NCI-H1417 treated with DMSO at 0.1 percent for 48 hours (cell line): ENCODE measurements around the gene CAPN11.

Experiments
- DNase-seq: peaks from one replicate; lab custom pipeline; 2025; lab: John Stamatoyannopoulos, UW

CAPN11 gene

DNA sequence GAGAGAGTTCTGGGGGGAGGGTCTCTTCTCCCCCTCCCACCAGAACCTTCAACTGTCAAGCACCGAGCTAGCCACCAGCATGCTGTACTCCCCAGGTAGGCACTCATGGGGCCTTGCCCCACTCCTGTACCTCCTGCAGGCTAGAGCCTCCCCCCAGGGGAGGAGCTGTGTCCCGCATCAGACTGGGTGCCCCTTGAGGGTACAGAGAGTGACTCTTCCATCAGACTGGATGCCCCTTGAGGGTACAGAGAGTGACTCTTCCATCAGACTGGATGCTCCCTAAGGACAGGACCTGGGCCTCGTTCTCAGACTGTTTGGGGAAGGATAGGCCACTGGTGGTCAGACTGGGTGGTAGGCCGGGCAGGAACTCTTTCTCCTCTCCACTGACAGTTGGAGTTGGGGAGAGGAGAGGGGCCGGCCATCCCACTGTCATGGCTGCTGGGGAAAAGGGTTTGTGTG lies at the start of gene CAPN11:
Gene CAPN11, plus strand, starts transcription at position 51 of the 459 bp plus-strand sequence. Its CDS starts 29 bp downstream, at position 80.
- no peak for DNase-seq

DNA sequence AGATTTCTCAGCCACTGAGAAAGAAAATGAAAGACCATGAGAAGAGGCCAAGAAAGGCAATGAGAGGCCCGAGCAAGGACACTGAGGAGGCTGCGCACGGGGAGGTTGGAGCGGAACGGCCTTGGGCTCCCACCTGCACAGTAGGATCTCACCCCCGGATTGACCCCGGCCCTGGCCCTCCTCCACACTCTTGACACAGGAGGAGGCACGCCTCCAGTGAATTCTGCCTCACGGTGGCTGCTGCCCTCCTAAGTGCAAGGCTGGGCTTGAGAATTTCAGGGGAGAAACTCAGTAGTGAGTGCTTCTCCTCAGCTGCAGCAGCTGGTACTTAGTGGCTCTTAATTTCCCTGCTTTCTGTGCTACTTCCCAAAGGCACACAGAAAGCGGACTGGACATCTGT lies 49.4 kb upstream of the CAPN11 start:
- DNase-seq, result no peak

DNA sequence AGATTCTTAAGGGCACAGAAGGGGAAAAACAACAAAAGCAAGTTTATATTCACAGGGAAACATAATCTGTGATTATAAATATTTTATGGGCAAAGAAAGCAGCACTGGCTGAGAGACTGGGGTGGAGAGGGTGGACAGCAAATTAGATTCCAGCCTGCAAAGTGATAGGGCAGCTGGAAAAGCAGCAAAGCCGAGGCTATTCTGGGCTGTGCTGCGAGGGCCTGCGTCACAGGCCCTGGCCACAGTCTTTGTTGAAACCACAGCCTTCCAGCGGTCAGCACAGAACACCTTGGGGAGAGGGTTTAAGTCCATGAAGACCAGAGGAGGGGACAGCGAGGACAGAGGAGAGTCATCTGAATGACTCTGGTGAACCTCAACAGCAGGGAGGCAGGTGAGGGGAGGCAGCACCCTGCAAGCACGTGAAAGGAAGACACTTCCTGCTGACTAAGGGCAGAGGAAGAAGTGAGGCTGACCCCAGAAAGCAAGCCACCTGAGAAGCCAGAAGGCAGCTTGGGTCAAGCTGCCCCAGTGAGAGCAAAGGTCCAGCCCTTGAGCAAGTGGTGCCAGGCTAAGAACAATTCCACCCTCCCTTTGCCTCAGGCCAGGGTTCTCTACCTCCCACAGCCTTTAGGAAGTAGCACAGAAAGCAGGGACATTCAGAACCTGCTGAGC lies 48.5 kb upstream of the CAPN11 start:
- no peak for DNase-seq

DNA sequence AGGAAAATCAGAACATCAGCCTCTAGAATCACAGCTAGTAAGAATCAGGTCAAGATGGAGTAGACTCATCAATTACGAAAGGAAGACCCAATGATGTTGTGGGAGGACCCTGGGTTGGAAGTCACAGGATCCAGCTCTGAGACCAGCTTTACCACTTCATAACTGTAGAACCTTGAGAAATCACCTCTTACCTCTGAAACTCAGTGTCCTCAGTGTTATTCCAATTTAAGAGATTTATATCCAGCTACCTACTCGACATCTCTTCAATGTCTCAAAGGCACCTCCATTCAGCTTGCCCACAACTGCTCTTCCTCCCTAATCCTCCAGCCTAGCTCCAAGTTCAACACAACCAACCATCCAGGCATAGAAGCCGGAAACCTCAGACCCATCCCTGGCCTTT lies 47.7 kb upstream of the CAPN11 start:
- DNase-seq, result no peak

DNA sequence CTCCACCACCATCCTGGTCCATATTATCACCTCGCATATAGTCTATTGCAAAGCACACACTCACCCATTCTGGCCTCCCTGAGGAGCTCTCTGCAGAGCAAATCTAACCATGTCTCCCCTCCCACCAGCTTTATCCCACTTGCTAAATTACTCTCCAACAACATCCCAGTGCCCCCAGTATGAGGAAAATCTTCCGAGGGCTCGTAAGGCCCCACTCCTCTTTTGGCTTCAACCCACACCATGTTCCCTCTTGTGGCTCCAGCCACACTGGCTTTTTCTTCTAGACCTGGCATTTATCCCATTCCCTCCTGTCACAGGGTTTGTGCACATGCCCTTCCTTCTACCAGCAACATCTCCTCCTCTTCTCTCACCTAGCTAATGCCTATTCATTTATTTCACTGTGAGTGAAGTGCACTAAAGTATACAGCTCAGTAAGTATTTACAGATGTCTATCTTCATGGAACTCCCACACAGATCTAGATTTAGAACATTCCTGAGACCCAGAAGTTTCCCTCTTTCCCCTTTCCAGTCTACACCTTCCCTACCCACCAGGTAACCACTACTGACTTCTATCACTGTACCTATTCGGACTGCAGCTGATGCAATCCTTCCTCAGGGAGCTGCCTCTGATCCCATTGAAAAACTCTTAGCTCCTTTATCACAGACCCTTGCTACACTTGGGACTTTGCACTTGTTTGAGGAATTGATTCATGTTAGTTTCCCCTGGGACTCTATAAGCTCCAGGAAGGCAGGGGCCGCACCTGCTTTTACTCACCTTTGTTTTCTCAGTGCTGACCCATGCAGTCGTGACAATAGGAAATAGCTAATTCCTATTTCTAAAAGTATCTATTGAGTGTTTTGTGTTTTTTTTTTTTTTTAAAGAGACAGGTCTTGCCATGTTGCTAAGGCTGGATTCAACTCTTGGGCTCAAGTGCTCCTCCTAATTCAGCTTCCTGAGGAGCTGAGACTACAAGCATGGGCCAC lies 46.9 kb upstream of the CAPN11 start:
- DNase-seq, result no peak

DNA sequence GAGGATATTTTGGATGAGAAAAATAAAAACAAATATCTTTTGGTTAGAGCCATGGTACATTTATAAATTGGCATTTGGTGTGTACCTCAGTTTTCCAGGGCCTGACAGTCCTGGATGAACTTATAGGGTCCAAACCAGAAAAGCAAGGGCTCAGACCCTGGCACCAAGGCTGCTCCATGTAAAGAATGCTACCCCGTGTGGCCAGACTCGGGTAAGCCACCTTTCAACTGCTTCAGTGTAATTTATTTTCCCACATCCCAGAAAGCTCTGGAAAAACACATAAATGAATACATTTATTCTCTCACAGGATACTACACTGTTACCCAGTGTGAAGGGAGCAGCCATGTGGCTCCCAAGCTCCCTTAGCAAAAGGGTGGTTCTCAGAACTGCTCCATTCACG lies 45.2 kb upstream of the CAPN11 start:
- DNase-seq, result no peak

DNA sequence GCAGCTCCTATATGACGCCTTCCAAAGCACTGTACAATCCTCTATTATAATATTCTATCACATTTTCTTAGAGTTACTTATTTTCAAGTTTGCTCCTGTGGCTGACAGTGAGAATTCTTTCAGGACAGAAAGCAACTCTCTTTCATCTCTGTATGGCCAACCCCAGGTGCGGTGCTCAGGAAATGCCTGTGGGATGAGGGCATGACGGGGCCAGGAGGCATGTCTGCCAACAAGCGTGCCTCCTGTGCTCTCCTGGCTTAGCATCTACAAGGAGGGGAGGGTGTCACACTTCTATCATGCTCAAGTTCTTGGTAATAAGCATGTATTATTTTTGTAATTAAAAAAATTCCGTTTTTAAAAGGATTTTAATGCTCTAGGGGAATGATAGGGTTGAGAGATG lies 42.8 kb upstream of the CAPN11 start:
- no peak for DNase-seq

DNA sequence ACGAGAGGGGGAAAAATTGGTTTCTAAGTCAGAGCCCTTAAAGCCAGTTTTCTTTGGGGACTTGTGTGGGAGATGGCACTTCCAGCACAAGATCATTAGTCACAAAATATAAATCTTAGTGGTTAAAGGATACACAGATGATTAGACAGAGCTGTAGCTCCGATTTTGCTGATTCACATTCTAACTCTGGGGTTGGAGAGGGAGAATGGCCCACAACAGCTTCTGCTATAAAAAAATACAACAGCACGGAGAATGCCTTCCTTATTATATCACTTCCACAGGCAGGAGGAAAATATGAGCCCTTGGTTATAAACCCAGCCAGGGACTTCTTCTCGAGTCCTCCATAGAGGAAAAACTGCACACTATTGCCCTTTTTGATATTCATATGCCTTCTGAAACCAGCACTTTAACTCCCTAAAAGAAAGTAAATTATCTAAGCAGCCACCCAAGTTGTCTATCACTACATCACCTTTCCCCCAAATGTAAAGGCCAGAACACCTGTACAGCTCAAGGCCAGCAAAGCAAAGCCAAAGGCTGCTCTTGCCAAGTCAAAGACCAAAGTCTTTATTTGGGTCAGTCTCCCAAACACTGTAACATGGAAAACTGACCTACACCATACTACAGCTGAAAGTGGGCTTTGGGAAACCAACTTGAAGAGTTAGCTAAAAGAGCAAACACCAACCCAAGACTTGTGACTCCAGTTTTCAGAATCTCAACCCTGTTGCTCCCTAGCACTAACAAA lies 41.8 kb upstream of the CAPN11 start:
- no peak for DNase-seq

DNA sequence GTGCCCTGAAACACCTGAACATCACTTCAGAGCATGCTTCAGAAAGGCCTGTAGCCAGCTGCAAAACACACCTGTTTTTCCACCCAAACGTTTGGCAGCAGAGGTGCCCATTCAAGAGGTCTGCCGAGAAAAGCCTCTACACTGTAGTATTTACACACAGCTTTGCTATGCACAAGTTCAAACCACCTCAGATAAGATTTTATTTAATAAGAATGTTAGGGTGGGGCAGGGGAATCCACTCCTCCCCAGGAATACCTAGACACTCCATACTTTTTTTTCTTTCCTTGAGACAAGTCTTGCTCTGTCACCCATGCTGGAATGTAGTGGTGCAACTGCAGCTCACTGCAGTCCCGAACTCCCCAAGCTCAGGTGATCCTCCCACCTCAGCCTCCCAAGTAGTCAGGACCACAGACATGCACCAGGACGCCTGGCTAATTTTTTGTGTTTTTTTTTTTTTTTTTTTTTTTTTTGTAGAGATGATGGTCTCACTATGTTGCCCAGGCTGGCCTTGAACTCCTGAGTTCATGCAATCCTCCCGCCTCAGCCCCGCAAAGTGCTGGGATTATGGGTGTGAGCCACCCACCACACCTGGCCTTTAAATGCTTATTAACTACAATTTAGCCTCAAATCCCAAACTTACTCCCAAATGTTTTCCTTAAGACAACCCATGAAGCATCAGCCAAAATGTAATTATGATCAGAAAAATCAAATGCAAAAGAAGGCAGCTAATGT lies 41.1 kb upstream of the CAPN11 start:
- DNase-seq, result no peak

DNA sequence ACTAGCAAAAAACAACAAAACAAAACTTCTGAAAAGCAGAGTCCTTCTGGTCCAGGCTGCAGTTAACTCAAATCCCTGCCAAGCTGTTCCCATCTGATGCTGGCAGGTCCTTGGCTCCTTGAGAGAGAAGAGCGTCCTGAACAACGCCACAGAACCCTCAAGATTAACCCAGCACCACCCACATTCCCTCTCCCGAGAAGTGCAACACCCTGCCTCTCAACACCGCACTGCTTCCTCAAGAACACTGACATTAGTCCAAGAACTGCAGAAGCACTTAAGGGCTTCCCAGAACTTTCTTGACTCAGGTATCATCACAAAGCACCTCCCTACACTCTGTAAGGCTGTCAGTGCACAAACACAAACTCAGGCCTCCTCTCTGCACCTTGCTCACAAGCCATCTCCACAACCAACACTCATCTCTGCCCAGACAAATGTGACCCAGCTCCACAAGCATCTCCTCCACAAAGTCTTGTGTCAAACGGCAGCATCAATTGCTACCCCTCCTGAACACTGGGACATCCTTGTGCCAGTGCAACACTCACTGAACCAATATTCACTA lies 38.8 kb upstream of the CAPN11 start:
- DNase-seq, result no peak

DNA sequence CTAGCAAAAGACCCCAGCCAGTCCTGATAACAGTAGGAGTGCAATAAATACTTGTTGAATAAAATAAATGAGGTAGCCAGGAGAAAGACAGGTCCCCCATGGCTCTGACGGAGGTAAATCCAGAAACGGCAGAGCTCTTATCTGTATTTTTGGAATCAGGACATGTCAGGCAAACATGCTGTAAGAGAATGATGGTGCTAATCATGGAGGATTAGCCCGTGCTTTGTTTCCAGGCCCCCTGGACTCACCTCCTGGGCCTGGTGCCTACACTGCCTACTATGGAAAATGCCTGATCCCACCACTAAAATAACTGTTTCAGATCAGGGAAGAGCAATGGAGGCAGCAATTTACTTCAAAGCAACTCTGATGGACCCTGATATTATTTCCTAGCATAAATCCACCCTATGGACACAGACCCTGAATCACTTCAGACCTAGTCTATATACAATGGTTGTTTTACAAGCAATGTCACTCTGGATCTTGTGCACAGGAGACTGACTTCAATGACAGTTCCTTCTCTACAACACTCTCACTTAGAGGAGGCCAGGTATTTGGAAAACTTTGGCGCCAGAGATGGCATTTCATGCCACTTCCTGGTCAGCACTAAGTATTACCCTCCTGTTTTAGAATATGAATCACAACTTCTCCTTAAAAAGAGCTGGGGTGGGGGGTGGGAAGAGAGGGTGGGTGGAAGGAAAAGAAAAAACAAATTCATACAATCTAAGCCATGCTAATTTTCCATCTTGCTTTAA lies 37.8 kb upstream of the CAPN11 start:
- no peak for DNase-seq

DNA sequence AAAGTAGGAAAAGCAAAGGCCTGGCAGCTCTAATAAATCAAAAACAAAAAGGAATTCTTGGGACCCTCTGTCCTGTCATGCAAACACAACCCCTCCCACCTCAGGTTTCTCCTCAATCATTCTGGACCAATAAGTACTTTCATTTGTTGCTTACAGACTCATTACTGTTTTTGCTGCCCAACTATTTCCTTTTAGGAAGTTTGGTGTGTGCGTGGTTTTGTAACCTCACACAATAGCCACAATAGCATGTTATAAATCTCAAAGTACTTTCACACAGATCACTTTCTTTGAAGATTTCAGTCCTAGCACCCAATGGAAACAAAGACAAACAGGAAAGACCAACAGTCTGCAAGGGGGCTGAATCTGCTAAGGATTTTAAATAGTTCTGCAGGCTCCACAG lies 35.8 kb upstream of the CAPN11 start:
- no peak for DNase-seq

DNA sequence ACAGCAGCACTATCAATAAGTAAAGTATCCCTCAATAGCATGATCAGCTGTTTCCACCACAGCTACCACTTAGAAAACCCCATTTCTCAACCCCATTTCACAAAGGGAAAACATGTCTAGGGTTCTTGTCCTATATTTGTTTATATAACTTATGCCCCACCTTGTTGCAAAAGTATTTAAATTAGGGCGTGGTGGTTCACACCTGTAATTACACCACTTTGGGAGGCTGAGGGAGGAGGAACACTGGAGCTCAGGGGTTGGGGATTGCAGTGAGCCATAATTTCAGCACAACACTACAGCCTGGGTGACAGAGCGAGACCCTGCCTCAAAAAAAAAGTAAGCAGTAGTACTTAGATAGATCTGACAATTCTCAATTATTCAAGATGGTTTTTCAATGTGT lies 35.1 kb upstream of the CAPN11 start:
- DNase-seq, result no peak

DNA sequence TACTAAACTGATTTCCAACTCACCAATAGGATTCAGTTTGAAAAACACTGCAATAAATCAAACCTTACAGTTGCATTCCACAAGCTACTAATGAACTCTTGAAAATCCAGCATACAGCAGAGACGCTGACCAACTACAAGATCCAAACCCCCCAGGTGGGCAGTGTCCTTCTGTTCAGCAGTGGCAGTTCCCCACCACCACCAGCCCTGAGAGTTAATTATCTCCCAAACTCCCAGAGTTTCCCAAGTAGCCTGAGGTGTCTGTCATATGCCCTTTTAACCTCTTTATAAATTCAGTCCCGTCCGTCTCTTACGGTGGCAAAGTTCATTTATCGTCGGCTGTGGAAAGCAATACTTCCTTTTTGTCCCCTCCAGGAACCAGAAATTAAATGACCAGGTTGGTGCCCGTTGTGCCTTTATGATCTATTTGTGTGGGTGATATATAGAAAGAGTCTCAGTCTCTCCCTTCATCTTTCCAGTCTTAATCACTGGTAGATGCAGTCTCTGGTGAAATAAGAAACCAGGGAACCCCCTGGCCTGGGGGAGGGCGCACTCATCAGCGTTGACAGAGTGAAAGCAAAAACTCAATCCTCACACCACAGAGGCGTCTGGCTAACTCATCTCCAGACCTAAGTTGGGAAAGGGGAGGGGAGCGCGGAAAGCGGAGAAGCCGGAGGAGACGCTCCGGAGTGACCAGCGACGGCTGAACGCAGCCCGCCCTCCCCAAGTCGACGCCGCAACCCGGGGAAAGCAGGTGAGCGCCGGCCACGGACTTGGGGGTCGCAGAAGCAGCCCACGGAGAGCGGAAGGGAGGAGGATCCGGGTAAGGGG lies 32.1 kb upstream of the CAPN11 start:
- DNase-seq, result no peak

DNA sequence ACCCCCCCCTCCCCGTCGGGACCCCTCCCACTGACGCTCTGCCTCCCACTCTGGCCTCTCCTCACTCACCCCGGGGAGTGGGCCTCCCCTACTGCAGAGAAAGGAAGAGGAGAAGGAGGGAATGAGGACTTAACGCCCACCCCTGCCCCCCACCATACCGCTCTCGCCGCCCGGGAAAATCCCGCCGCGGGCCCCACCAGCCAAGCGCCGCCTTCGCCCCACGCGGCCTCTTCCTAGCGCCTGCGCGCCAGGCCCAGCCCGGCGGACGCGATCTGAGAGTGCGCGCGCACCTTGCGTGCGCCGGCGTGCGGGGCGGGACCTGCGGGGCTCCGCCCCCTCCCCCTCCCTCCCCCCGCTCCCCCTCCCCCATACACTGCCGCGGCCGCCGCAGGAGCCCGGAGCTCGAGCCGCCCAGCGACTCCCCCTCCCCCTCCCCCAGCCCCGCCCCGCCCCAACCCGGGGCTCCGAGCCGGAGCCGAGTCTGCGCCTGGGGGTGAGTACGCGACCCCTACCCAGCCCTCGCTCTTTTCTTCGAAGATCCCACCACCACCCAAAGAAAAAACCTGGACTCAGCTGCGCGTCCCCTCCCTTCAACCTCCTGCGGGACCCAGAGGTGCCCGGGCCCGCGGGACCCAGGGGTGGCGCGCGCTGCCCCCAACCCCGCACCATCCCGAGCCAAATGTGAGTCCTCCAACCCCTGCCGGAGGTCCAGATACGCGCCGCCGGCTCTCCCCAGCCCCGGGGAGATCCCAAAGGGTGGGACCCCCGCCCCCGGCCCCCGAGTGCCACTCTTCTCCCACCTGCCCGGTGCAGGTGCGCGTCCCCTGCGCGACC lies 31.2 kb upstream of the CAPN11 start, which contains the start of the genes MRPL14 and TMEM63B:
Gene MRPL14, minus strand, starts transcription at position 267 of the 834 bp plus-strand sequence. CDS start 10,841 bp downstream, outside the sequence.
Gene TMEM63B, plus strand, starts transcription at position 369 of the 834 bp plus-strand sequence. CDS start 7,031 bp downstream, outside the sequence.
- DNase-seq, result peak; percentile 12

DNA sequence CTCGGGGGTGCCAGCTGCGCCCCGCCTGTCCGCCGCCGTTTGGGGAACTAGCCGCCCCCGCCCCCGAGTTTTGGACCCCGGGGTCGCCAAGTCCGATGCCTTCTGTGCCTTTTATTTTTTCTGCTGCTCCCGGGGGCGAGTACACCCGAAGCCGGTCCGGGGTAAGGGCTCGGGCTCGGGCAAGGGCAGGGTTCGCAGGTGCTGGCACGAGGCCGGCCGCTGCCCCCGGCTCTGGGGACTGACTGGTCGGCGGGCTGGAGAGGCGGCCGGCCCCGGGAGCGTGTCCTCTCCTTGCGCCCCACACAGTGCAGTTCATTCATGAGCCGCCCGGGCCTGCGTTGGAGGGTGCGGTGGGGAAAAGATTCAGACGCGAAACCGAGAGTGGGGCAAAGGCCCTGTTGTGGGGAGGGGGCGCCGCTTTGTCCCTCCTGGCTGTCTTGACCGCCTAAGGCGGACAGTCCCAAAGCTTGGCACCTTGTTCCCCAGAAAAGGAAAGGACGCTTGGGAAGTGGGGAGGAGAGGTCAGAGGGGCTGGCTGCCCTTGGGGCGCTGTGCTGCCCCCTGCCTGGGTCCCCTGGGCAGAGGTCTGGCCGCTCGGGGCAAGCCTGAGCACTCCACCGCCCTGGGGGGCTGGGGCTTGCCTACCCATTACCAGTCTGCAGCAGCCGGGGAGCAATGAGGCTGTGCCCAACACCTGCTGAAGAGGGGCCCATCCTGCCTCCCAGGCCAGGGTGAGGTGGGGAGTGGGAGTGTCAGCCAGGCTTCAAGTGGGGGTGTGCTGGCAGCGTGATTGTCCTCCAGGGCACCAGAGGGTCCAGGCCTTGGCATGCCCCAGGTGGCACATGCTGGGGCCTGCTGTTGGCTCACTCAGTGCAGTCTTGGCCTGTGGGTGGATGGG lies 30.4 kb upstream of the CAPN11 start:
- no peak for DNase-seq

DNA sequence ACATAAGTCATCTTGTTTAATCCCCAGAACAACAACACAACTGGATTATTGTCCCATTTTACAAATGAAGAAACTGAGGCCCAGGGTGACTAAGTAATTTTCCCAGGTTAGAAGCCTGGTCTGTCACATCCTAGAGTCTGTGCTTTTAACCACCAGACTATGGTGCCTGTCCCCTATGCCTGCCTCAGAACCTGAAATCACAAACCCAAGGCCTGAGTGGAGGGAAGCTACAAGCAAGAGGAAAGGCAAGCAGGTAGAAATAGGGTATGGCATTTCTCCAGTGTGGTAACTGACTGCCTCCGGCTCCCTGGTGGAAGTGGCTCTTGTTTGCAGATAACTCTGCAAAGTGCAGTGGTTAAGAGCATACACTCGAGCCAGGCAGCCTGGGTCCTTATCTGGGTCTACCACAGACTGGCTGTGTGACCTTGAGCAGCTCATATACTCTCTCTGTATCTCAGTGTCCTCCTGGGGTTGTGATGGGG lies 28.7 kb upstream of the CAPN11 start:
- no peak for DNase-seq
